PC-3 (cell line): ENCODE measurements around the gene NAB1. TPM values are rescaled to one million over a fixed set of nuclear protein-coding genes. Genes with fewer than 3 reads are reported as not detected.

Source experiments
- ATAC-seq: fragments of 200-7000 bp; cut with Tn5 transposase; 2 replicates; pipeline ENCODE4 v1.9.1; 2020; ENCODE audit warnings: mild to moderate bottlenecking, moderate library complexity
- BruUV-seq: library from RNA; stranded (reverse); fragments of 400-500 nt; replicated peaks from 2 replicates; lab custom pipeline; 2021; lab: Mats Ljungman, UMichigan
- CTCF ChIA-PET: fragments of 300-600 bp; sonication (Branson Sonifier 250); formaldehyde crosslinking; loops from one replicate; lab custom pipeline; 2022; ENCODE audit warnings: antibody characterized with exemption; lab: Charles Lee
- POLR2A ChIA-PET: fragments of 300-600 bp; sonication (Branson Sonifier 250); formaldehyde crosslinking; loops from one replicate; lab custom pipeline; 2022; ENCODE audit warnings: antibody characterized with exemption; ENCODE audit not compliant: unreplicated experiment; lab: Charles Lee
- DNase-seq: peaks from one replicate; pipeline ENCODE4 v3.0.0-alpha.2; 2015
- H2AFZ ChIP-seq: fragments of 300-600 bp; sonication (generic); 2 replicates; pipeline ENCODE4 v1.6.0; 2016; ENCODE audit warnings: antibody characterized with exemption, low read length
- H3F3A ChIP-seq: fragments of 300-600 bp; sonication (generic); one replicate; pipeline ENCODE4 v1.6.0; 2017; ENCODE audit warnings: antibody characterized with exemption, low read length, control low read depth, mild to moderate bottlenecking; ENCODE audit not compliant: unreplicated experiment
- H3K27ac ChIP-seq: fragments of 300-600 bp; sonication (generic); 2 replicates; pipeline ENCODE4 v1.5.1; 2016; ENCODE audit warnings: mild to moderate bottlenecking, low read length
- H3K27me3 ChIP-seq: fragments of 300-600 bp; sonication (generic); 2 replicates; pipeline ENCODE4 v1.6.1; 2016; ENCODE audit warnings: low read length, mixed read lengths
- H3K36me3 ChIP-seq: fragments of 300-600 bp; sonication (generic); 2 replicates; pipeline ENCODE4 v1.6.1; 2016; ENCODE audit warnings: low read depth, mixed run types, low read length, mixed read lengths
- H3K4me1 ChIP-seq: fragments of 300-600 bp; sonication (generic); 2 replicates; pipeline ENCODE4 v1.5.1; 2016; ENCODE audit warnings: low read length; ENCODE audit not compliant: insufficient read depth
- H3K4me2 ChIP-seq: fragments of 300-600 bp; sonication (generic); 2 replicates; pipeline ENCODE4 v1.6.0; 2016; ENCODE audit warnings: low read length
- H3K4me3 ChIP-seq: fragments of 300-600 bp; sonication (generic); 2 replicates; pipeline ENCODE4 v1.5.1; 2016; ENCODE audit warnings: mild to moderate bottlenecking, low read length, mixed read lengths
- H3K79me2 ChIP-seq: fragments of 300-600 bp; sonication (generic); 2 replicates; pipeline ENCODE4 v1.6.1; 2017; ENCODE audit warnings: low read length, mixed read lengths
- H3K9ac ChIP-seq: fragments of 300-600 bp; sonication (generic); 2 replicates; pipeline ENCODE4 v1.6.0; 2016; ENCODE audit warnings: mild to moderate bottlenecking, low read length
- H3K9me2 ChIP-seq: fragments of 300-600 bp; sonication (generic); replicated peaks from 2 replicates; pipeline ENCODE4 v1.6.1; 2016; ENCODE audit warnings: mixed run types, low read length, mixed read lengths
- H3K9me3 ChIP-seq: fragments of 300-600 bp; sonication (generic); 2 replicates; pipeline ENCODE4 v1.6.1; 2016; ENCODE audit warnings: low read length, mixed read lengths
- H4K20me1 ChIP-seq: fragments of 300-600 bp; sonication (generic); 2 replicates; pipeline ENCODE4 v1.6.1; 2016; ENCODE audit warnings: low read length, mixed read lengths
- CTCF ChIP-seq: fragments of 300-600 bp; sonication (generic); conservative IDR thresholded peaks from 2 replicates; pipeline ENCODE4 v1.5.1; 2017; ENCODE audit warnings: antibody characterized with exemption, low read depth, mild to moderate bottlenecking, low read length
- EZH2 ChIP-seq: fragments of 300-600 bp; sonication (generic); IDR thresholded peaks from one replicate; pipeline ENCODE4 v1.6.1; 2017; ENCODE audit warnings: antibody characterized with exemption, mild to moderate bottlenecking, low read length; ENCODE audit not compliant: unreplicated experiment
- EZH2phosphoT487 ChIP-seq: fragments of 300-600 bp; sonication (generic); IDR thresholded peaks from 2 replicates; pipeline ENCODE4 v1.6.1; 2018; ENCODE audit warnings: mild to moderate bottlenecking, antibody characterized with exemption, low read length, borderline replicate concordance
- intact Hi-C: fragments of 100-400 bp; cut with micrococcal nuclease; formaldehyde crosslinking; loops from 2 replicates; pipeline ENCODE4 v1.9.0; 2023
- total RNA-seq: library from RNA; depleted of rRNA; stranded (reverse); fragments of >200 nt; gene quantifications from 2 replicates; pipeline ENCODE4 v1.2.3, GENCODE V29; 2014

Gene NAB1
- total RNA-seq, 1 experiment from 2014 or later, result 23.1 TPM

- no peak for ATAC-seq
- BruUV-seq, result no TSS peak
- CTCF ChIA-PET, result no interaction called here
Measured at GRCh38 chr2:190600293-190601103, 48.4 kb upstream of the NAB1 start.

GRCh38 chr2:190603374-190603773, 45.5 kb upstream of the NAB1 start:
- intact Hi-C loops, result no loop called here
- no peak for ATAC-seq
- Histone ChIP-seq H3F3A (no peaks in the 10 kb centered on the region), H3K27me3 (no peaks in the 10 kb centered on the region), H2AFZ (no peak overlapping the region), H3K36me3 (no peaks in the 10 kb centered on the region), H3K4me1 (peaks cover 27% of the 10 kb centered on the region), H3K9me2 (no peaks in the 10 kb centered on the region), H3K9ac (no peak overlapping the region), H3K4me2 (no peak overlapping the region), H3K4me3 (no peak overlapping the region), H3K27ac (no peak overlapping the region), H4K20me1 (no peaks in the 10 kb centered on the region), H3K79me2 (no peaks in the 10 kb centered on the region), H3K9me3 (no peaks in the 10 kb centered on the region)
- TF ChIP-seq CTCF (no peak), EZH2phosphoT487 (no peak), EZH2 (no peak)
- DNase-seq, result no peak
- BruUV-seq, result no TSS peak
- ChIA-PET POLR2A (no interaction called here), CTCF (no interaction called here)

More at GRCh38 chr2:190600293-190601103, 48.4 kb upstream of the NAB1 start:
- Histone ChIP-seq H3K79me2 (no peaks in the 10 kb centered on the region), H3K27ac (no peak overlapping the region), H2AFZ (no peak overlapping the region), H3F3A (no peaks in the 10 kb centered on the region), H3K4me1 (peaks cover 9% of the 10 kb centered on the region; the same call in 1 of the 2 replicates), H3K36me3 (no peaks in the 10 kb centered on the region), H3K27me3 (no peaks in the 10 kb centered on the region), H3K4me2 (no peak overlapping the region), H3K4me3 (no peak overlapping the region), H4K20me1 (no peaks in the 10 kb centered on the region), H3K9me3 (no peaks in the 10 kb centered on the region), H3K9ac (no peak overlapping the region), H3K9me2 (no peaks in the 10 kb centered on the region)
- intact Hi-C loops, result no loop called here
- POLR2A ChIA-PET, result no interaction called here
- no peak for DNase-seq
- TF ChIP-seq EZH2, result no peak

- DNase-seq, result peak; percentile 60
- Histone ChIP-seq H2AFZ (peak overlapping the region; percentile 75), H3K9ac (peak overlapping the region; percentile 73)
Measured at GRCh38 chr2:190607014-190607597, 41.8 kb upstream of the NAB1 start.

More at GRCh38 chr2:190607014-190607597, 41.8 kb upstream of the NAB1 start:
- ChIA-PET CTCF (no interaction called here), POLR2A (no interaction called here)
- Histone ChIP-seq H3K9me2 (no peaks in the 10 kb centered on the region), H3K4me3 (peak overlapping the region; percentile 56; the same call in 1 of the 2 replicates), H3K9me3 (no peaks in the 10 kb centered on the region), H3K36me3 (no peaks in the 10 kb centered on the region), H4K20me1 (no peaks in the 10 kb centered on the region), H3F3A (no peaks in the 10 kb centered on the region), H3K27me3 (no peaks in the 10 kb centered on the region), H3K79me2 (no peaks in the 10 kb centered on the region), H3K4me2 (peak overlapping the region; percentile 79), H3K4me1 (peaks cover 20% of the 10 kb centered on the region), H3K27ac (peak overlapping the region; percentile 93)
- intact Hi-C loops, result loop anchor here (2.0 to 5.0 kb wide), 2 partner anchors 28 to 40 kb away; partner anchors contain the start of gene NAB1
- peak; percentile 70 for ATAC-seq
- no TSS peak for BruUV-seq
- TF ChIP-seq EZH2phosphoT487 (no peak), CTCF (no peak), EZH2 (no peak)
